ENCODE data around the gene KLF5. TPM values are rescaled to one million over a fixed set of nuclear protein-coding genes. Genes with fewer than 3 reads are reported as not detected.

The KLF5 gene
- total and polyA plus RNA-seq, 2 experiments from 2014 or later = 5.5 to 5.6 TPM

DNA sequence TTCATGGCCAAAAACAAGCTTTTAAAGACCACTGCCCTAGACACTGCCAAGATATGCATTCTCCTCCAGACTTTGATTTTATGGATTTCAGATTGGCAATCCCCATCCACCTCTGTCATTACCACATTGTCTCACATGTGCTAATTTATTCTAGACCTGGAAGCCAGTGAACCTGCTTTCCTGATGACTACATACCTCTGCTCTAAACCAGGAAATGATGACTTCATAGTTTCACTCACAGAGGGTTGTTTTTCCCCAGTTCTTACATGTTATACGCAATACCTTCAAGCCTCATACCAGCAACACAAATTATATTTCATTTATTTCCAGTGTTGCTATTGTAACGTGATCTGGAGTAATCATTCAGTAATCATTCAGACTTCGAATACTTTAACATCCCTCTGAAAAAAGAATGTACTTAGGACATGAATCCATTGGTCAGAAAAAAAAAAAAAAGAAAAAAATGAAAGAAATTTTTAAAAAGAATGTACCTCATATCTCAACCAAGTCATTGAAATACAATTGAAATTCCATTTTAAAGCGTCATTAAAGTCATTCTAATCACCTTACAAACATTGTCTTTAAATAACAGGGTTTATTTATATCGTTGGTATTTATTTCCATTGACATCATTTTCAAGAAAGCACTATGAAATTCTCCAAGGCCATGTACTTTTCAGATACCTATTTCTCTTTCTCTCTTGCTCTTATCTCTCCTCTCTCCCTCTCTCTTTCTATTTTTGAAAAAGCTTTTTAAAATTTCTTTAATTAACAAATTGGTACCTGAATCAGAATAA lies 33.4 kb upstream of the KLF5 start:
- Histone ChIP-seq H3F3A (ENCODE audit: insufficient read depth) (no peaks in the 10 kb centered on the region), H3K4me2 (ENCODE audit: unreplicated experiment) (no peak overlapping the region), H3K79me2 (ENCODE audit: insufficient read depth) (no peaks in the 10 kb centered on the region), H3K4me1 (ENCODE audit: insufficient read depth) (0 out of 2 replicates have a peak, but pooled peaks cover 4% of the 10 kb centered on the region), H4K20me1 (ENCODE audit: insufficient read depth) (no peaks in the 10 kb centered on the region), H3K9ac (no peak overlapping the region), H3K27ac (no peak overlapping the region), H3K36me3 (ENCODE audit: low read depth) (no peaks in the 10 kb centered on the region), H3K4me3 (no peak overlapping the region), H3K9me2 (ENCODE audit: insufficient read depth) (no peaks in the 10 kb centered on the region), H2AFZ (no peak overlapping the region), H3K27me3 (replicated peaks; ENCODE audit: insufficient read depth) (no peaks in the 10 kb centered on the region), H3K9me3 (ENCODE audit: low read depth) (no peaks in the 10 kb centered on the region)
- DNase-seq = peak; percentile 18
- in situ Hi-C loops (cut with MboI) = no loop called here
- TF ChIP-seq EZH2 (IDR thresholded peaks at IDR 0.05; ENCODE audit: insufficient read depth, poor library complexity, severe bottlenecking) (no peak), EZH2phosphoT487 (IDR thresholded peaks at IDR 0.05; ENCODE audit: insufficient read depth, low read depth) (no peak)
- WGBS, 2 experiments (ENCODE audit: low coverage in 1 of 2, low lambda C conversion rate in 2 of 2, missing lambda C conversion rate in 2 of 2) = 77 to 80% methylated on average over 5 of the region's 5 CpGs

- no peak for DNase-seq
- WGBS, 2 experiments (ENCODE audit: low coverage in 1 of 2, low lambda C conversion rate in 2 of 2, missing lambda C conversion rate in 2 of 2) = 93 to 100% methylated on average over 2 of the region's 2 CpGs
- in situ Hi-C loops (cut with MboI) = no loop called here
- H3K9me2 ChIP-seq (ENCODE audit: insufficient read depth) = no peaks in the 10 kb centered on the region
- no peak overlapping the region for H2AFZ ChIP-seq
- no peak overlapping the region for H3K4me3 ChIP-seq
- H4K20me1 ChIP-seq (ENCODE audit: insufficient read depth) = no peaks in the 10 kb centered on the region
- no peaks in the 10 kb centered on the region for H3F3A ChIP-seq (ENCODE audit: insufficient read depth)
- no peaks in the 10 kb centered on the region for H3K27me3 ChIP-seq (replicated peaks; ENCODE audit: insufficient read depth)
- no peaks in the 10 kb centered on the region for H3K9me3 ChIP-seq (ENCODE audit: low read depth)
- H3K4me2 ChIP-seq (ENCODE audit: unreplicated experiment) = no peak overlapping the region
- no peaks in the 10 kb centered on the region for H3K79me2 ChIP-seq (ENCODE audit: insufficient read depth)
- no peaks in the 10 kb centered on the region for H3K4me1 ChIP-seq (ENCODE audit: insufficient read depth)
- H3K9ac ChIP-seq = no peak overlapping the region
- no peaks in the 10 kb centered on the region for H3K36me3 ChIP-seq (ENCODE audit: low read depth)
- no peak for TF ChIP-seq EZH2phosphoT487 (IDR thresholded peaks at IDR 0.05; ENCODE audit: insufficient read depth, low read depth)
- TF ChIP-seq EZH2 (IDR thresholded peaks at IDR 0.05; ENCODE audit: insufficient read depth, poor library complexity, severe bottlenecking) = no peak
- no peak overlapping the region for H3K27ac ChIP-seq
Observed at GRCh38 chr13:73034901-73035300, 23.9 kb upstream of the KLF5 start.

- H3K4me3 ChIP-seq = no peak overlapping the region
- DNase-seq = no peak
- no peak overlapping the region for H2AFZ ChIP-seq
- TF ChIP-seq EZH2phosphoT487 (IDR thresholded peaks at IDR 0.05; ENCODE audit: insufficient read depth, low read depth) = no peak
- TF ChIP-seq EZH2 (IDR thresholded peaks at IDR 0.05; ENCODE audit: insufficient read depth, poor library complexity, severe bottlenecking) = no peak
- in situ Hi-C loops (cut with MboI) = no loop called here
- H3F3A ChIP-seq (ENCODE audit: insufficient read depth) = no peaks in the 10 kb centered on the region
- no peak overlapping the region for H3K4me2 ChIP-seq (ENCODE audit: unreplicated experiment)
- H3K79me2 ChIP-seq (ENCODE audit: insufficient read depth) = no peaks in the 10 kb centered on the region
- H3K27ac ChIP-seq = no peak overlapping the region
- 73 to 87% methylated on average over 2 of the region's 2 CpGs for WGBS, 2 experiments (ENCODE audit: low coverage in 1 of 2, low lambda C conversion rate in 2 of 2, missing lambda C conversion rate in 2 of 2)
- H3K9ac ChIP-seq = no peak overlapping the region
- H3K9me3 ChIP-seq (ENCODE audit: low read depth) = no peaks in the 10 kb centered on the region
- H4K20me1 ChIP-seq (ENCODE audit: insufficient read depth) = no peaks in the 10 kb centered on the region
- no peaks in the 10 kb centered on the region for H3K9me2 ChIP-seq (ENCODE audit: insufficient read depth)
- H3K36me3 ChIP-seq (ENCODE audit: low read depth) = no peaks in the 10 kb centered on the region
- no peaks in the 10 kb centered on the region for H3K4me1 ChIP-seq (ENCODE audit: insufficient read depth)
- H3K27me3 ChIP-seq (replicated peaks; ENCODE audit: insufficient read depth) = no peaks in the 10 kb centered on the region
Observed at GRCh38 chr13:73035660-73036059, 23.1 kb upstream of the KLF5 start.

DNA sequence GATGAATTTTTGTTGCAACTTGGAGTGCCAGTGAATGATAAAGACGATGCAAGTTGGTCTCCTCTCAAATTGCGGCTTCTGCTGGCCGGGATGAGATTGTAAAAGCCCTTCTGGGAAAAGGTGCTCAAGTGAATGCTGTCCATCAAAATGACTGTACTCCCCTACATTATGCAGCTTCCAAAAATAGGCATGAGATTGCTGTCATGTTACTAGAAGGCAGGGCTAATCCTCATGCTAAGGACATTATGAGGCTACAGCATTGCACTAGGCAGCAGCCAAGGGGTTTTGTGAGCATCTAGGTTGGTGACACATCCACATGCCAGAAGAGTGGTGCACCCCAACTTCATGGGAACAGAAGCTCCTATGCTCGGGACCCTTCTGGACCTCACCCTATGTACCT lies 22.2 kb upstream of the KLF5 start:
- TF ChIP-seq EZH2phosphoT487 (IDR thresholded peaks at IDR 0.05; ENCODE audit: insufficient read depth, low read depth) (no peak), EZH2 (IDR thresholded peaks at IDR 0.05; ENCODE audit: insufficient read depth, poor library complexity, severe bottlenecking) (no peak)
- no peaks in the 10 kb centered on the region for H4K20me1 ChIP-seq (ENCODE audit: insufficient read depth)
- H3F3A ChIP-seq (ENCODE audit: insufficient read depth) = no peaks in the 10 kb centered on the region
- no peak overlapping the region for H3K27ac ChIP-seq
- no peak overlapping the region for H2AFZ ChIP-seq
- WGBS, 2 experiments (ENCODE audit: low coverage in 1 of 2, low lambda C conversion rate in 2 of 2, missing lambda C conversion rate in 2 of 2) = 91 to 96% methylated on average over 4 of the region's 4 CpGs
- H3K9ac ChIP-seq = no peak overlapping the region
- H3K36me3 ChIP-seq (ENCODE audit: low read depth) = no peaks in the 10 kb centered on the region
- H3K4me3 ChIP-seq = no peak overlapping the region
- DNase-seq = no peak
- no peaks in the 10 kb centered on the region for H3K4me1 ChIP-seq (ENCODE audit: insufficient read depth)
- no peaks in the 10 kb centered on the region for H3K27me3 ChIP-seq (replicated peaks; ENCODE audit: insufficient read depth)
- H3K9me2 ChIP-seq (ENCODE audit: insufficient read depth) = no peaks in the 10 kb centered on the region
- no peaks in the 10 kb centered on the region for H3K79me2 ChIP-seq (ENCODE audit: insufficient read depth)
- H3K4me2 ChIP-seq (ENCODE audit: unreplicated experiment) = no peak overlapping the region
- no peaks in the 10 kb centered on the region for H3K9me3 ChIP-seq (ENCODE audit: low read depth)
- in situ Hi-C loops (cut with MboI) = no loop called here

All from GM23248 (cell line).